K562 (cell line): ENCODE results near the gene CD9.

Experiments
- CREBBP ChIP-seq: IDR thresholded peaks from one replicate; pipeline ENCODE4 v1.6.1; 2012; ENCODE audit warnings: low read depth, mild to moderate bottlenecking, control low read depth, inconsistent platforms, low read length
- KDM4B ChIP-seq, 2 experiments: fragments of 450-650 bp in 1 of 2; sonication (generic) in 1 of 2; IDR thresholded peaks; 2 replicates each; pipeline ENCODE4 v1.6.1; 2016 to 2017; ENCODE audit warnings: borderline replicate concordance in 2 of 2, antibody characterized with exemption in 1 of 2, low read depth in 1 of 2, mild to moderate bottlenecking in 1 of 2
- RB1 ChIP-seq: fragments of 450-650 bp; IDR thresholded peaks from 2 replicates; pipeline ENCODE4 v1.6.1; 2017; ENCODE audit warnings: low read depth, mild to moderate bottlenecking
- SRF ChIP-seq, 2 experiments: fragments of 250-450, 450-650 bp in 1 of 2; sonication (Bioruptor Pico) in 1 of 2; sonication (generic) in 1 of 2; formaldehyde crosslinking; IDR thresholded peaks; 2 replicates each; pipeline versions ENCODE4 v1.5.0 to v1.5.1; 2020 to 2022; ENCODE audit warnings: mild to moderate bottlenecking in 1 of 2, missing genetic modification reagents in 1 of 2
- TAF15 ChIP-seq: fragments of 200-400 bp; formaldehyde crosslinking; IDR thresholded peaks from 2 replicates; pipeline ENCODE4 v1.6.1; 2017; ENCODE audit warnings: mild to moderate bottlenecking, low read depth, low read length, moderate library complexity
- ZNF41 ChIP-seq: fragments of 250-450 bp; sonication (Bioruptor Pico); conservative IDR thresholded peaks from 2 replicates; pipeline ENCODE4 v1.4.0; 2020; ENCODE audit warnings: mild to moderate bottlenecking
- ZZZ3 ChIP-seq: fragments of 450-650 bp; IDR thresholded peaks from 2 replicates; pipeline ENCODE4 v1.6.1; 2016; ENCODE audit warnings: antibody characterized with exemption, mild to moderate bottlenecking, moderate library complexity
- TF ChIP-seq, protein P1 (sequence below): fragments of 200-800 bp; sonication (Bioruptor generic); IDR thresholded peaks from 2 replicates; pipeline ENCODE4 v1.6.1; 2016; ENCODE audit warnings: missing genetic modification characterization, missing compliant biosample characterization

DNA sequence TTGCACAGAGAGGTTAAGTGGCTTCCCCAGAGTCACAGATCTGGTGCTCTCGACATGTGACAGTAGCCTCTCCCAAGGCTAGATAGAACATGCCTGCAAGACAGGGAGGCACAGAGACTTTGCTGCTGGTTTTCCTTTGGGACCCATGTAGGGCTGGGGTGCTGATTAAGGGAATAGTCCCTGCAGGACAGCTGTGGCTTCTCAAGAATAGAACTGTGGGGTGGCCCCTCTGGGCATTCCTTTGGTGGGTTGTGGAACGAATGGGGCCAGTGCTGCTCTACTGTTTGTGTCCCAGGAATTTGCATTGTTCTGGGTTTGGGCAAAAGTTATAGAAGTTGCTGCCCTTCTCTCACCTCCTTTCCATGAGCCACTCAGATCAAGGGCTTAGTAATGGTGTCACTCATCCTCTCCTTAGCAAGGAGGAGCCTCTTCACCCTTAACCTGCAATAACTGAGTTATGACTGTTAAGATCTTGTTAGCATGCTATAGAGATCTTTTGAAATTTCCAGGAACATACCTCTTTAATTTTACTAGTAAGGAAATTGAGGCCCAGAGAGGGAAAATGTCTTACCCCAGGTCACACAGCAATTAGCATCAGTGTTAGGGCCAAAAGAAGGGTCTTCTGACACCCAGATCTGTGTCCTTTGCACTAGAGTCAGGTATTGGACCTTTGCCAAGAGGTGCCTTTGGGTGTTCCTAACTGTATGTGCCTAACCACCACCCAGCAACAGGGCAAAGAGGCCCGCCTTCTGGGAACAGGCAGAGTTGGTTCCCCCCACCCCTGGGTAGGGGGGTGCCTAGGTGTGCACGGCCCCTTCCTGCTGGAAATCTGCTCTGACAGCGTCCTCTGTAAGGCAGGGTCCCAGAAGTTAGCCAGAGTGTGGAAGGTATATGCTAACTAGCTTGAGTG, 31.4 kb downstream of the CD9 start:
- TF ChIP-seq TAF15 (no peak), ZNF41 (no peak), ZZZ3 (no peak), RB1 (no peak), CREBBP (no peak), SRF (CRISPR knock-in tag; IDR thresholded peaks at IDR 0.05) (no peak), KDM4B (IDR thresholded peaks at IDR 0.05; ENCODE audit: borderline replicate concordance in 2 of 2, low read depth in 1 of 2) (no peak)
- TF ChIP-seq, protein P1, sequence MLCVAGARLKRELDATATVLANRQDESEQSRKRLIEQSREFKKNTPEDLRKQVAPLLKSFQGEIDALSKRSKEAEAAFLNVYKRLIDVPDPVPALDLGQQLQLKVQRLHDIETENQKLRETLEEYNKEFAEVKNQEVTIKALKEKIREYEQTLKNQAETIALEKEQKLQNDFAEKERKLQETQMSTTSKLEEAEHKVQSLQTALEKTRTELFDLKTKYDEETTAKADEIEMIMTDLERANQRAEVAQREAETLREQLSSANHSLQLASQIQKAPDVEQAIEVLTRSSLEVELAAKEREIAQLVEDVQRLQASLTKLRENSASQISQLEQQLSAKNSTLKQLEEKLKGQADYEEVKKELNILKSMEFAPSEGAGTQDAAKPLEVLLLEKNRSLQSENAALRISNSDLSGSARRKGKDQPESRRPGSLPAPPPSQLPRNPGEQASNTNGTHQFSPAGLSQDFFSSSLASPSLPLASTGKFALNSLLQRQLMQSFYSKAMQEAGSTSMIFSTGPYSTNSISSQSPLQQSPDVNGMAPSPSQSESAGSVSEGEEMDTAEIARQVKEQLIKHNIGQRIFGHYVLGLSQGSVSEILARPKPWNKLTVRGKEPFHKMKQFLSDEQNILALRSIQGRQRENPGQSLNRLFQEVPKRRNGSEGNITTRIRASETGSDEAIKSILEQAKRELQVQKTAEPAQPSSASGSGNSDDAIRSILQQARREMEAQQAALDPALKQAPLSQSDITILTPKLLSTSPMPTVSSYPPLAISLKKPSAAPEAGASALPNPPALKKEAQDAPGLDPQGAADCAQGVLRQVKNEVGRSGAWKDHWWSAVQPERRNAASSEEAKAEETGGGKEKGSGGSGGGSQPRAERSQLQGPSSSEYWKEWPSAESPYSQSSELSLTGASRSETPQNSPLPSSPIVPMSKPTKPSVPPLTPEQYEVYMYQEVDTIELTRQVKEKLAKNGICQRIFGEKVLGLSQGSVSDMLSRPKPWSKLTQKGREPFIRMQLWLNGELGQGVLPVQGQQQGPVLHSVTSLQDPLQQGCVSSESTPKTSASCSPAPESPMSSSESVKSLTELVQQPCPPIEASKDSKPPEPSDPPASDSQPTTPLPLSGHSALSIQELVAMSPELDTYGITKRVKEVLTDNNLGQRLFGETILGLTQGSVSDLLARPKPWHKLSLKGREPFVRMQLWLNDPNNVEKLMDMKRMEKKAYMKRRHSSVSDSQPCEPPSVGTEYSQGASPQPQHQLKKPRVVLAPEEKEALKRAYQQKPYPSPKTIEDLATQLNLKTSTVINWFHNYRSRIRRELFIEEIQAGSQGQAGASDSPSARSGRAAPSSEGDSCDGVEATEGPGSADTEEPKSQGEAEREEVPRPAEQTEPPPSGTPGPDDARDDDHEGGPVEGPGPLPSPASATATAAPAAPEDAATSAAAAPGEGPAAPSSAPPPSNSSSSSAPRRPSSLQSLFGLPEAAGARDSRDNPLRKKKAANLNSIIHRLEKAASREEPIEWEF (CRISPR knock-in tag): no peak
